Measurements from ENCODE around the gene LRRC15. TPM values are rescaled to one million over a fixed set of nuclear protein-coding genes. Genes with fewer than 3 reads are reported as not detected.

LRRC15 gene
- polyA plus RNA-seq, 12 donors = 0.08 to 1.1 (median 0.38) TPM; not detected in 2

Other genes starting within 250 kb of the LRRC15 start
- gene HES1, start 233.6 kb downstream of the LRRC15 start, polyA plus RNA-seq (ENCODE audit: insufficient read length in 12 of 12) = 10 to 100 TPM in 11 of 12 donors, not detected in 1; 19.0 to 39.6 (median 27.7) TPM
- gene CPN2, start 18.4 kb downstream of the LRRC15 start, polyA plus RNA-seq (ENCODE audit: insufficient read length in 12 of 12) = under 1 TPM in 6 of 12 donors, not detected in 6; 0.07 to 0.32 (median 0.09) TPM
- gene GP5, start 29.5 kb upstream of the LRRC15 start, polyA plus RNA-seq (ENCODE audit: insufficient read length in 12 of 12) = under 1 TPM in 10 of 12 donors, not detected in 2; 0.11 to 0.73 (median 0.22) TPM
- 10 to 100 TPM in 11 of 12 donors, not detected in 1; 22.3 to 41.4 (median 31.9) TPM for gene ATP13A3, start 117.3 kb upstream of the LRRC15 start, polyA plus RNA-seq (ENCODE audit: insufficient read length in 12 of 12)